Thyroid gland (tissue), 4 donors: Measurements from ENCODE around the gene ELL2.

Experiments
- CTCF ChIP-seq, 6 experiments: fragments of 200-600 bp in 3 of 6; fragments of 450-650 bp in 3 of 6; sonication (generic) in 3 of 6; IDR thresholded peaks; one replicate each; pipeline ENCODE4 v1.5.1; 2016 to 2019; ENCODE audit warnings: antibody characterized with exemption in 6 of 6, mild to moderate bottlenecking in 2 of 6, inconsistent platforms in 1 of 6, moderate library complexity in 1 of 6
- POLR2A ChIP-seq, 2 donors: fragments of 450-650 bp; IDR thresholded peaks; one replicate each; pipeline ENCODE4 v1.6.1; 2017; ENCODE audit warnings: antibody characterized with exemption in 2 of 2, mild to moderate bottlenecking in 2 of 2, moderate library complexity in 1 of 2

- no peak for TF ChIP-seq POLR2A (IDR thresholded peaks at IDR 0.05)
- no peak for TF ChIP-seq CTCF (IDR thresholded peaks at IDR 0.05)
Observed at GRCh38 chr5:95942968-95943367, 18.7 kb downstream of the ELL2 start.
